Measurements from ENCODE around the gene EBI3. TPM values are rescaled to one million over a fixed set of nuclear protein-coding genes. Genes with fewer than 3 reads are reported as not detected.
"Not testable (repeated sequence)": the region's sequence is repeated elsewhere in the genome, so short reads cannot be mapped to it uniquely, and the experiment has no call there.

EBI3 gene
- total RNA-seq, 1 donor from 2014 or later: 186 TPM

DNA sequence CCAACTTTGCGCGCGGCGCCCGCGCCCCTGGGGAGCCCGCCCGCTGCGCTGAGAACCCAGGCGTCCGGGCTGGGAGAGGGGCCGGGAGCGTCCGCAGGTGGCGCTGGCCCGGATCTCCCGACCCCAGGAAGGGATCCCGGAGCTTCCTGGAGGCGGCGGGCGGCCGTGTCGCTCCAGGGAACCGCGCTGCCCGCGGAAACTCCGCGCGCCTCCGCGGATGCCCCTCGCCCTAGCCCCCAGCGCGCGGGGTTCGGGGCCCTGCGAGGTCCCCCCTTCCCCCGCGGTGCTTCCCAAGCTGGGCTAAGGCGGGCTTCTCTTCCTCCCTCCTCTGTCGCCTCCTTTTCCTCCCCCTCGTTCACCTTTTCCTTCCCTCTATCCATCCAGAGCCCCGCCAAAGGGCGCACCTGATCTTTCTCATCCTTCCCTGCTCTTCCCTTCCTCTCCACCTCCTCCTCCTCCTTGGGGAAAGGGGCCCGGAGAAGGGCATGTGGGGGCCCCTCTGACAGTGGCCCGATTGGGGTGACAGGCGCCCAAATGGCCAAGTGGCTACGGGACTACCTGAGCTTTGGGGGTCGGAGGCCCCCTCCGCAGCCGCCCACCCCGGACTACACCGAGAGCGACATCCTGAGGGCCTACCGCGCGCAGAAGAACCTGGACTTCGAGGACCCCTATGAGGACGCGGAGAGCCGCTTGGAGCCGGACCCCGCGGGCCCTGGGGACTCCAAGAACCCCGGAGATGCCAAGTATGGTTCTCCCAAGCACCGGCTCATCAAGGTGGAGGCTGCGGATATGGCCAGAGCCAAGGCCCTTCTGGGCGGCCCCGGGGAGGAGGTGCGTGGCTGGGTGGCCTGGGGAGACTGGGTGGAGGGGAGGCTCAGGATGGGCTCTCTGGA is 50.5 kb downstream of the EBI3 start:
- intact Hi-C loops (cut with micrococcal nuclease): no loop called here
- peaks cover 4% of the 10 kb centered on the region for H3K4me1 Mint-ChIP-seq
- TF ChIP-seq, protein P1, sequence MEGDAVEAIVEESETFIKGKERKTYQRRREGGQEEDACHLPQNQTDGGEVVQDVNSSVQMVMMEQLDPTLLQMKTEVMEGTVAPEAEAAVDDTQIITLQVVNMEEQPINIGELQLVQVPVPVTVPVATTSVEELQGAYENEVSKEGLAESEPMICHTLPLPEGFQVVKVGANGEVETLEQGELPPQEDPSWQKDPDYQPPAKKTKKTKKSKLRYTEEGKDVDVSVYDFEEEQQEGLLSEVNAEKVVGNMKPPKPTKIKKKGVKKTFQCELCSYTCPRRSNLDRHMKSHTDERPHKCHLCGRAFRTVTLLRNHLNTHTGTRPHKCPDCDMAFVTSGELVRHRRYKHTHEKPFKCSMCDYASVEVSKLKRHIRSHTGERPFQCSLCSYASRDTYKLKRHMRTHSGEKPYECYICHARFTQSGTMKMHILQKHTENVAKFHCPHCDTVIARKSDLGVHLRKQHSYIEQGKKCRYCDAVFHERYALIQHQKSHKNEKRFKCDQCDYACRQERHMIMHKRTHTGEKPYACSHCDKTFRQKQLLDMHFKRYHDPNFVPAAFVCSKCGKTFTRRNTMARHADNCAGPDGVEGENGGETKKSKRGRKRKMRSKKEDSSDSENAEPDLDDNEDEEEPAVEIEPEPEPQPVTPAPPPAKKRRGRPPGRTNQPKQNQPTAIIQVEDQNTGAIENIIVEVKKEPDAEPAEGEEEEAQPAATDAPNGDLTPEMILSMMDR (IDR thresholded peaks at IDR 0.05): no peak
- ChIA-PET POLR2A (no interaction called here), CTCF (no interaction called here)
- ATAC-seq (ENCODE audit: low read depth) (no peak), DNase-seq (no peak)
- H3K27ac Mint-ChIP-seq: no peak overlapping the region
- H3K9me3 Mint-ChIP-seq: no peaks in the 10 kb centered on the region
- peaks cover 31% of the 10 kb centered on the region for H3K27me3 Mint-ChIP-seq
- H3K36me3 Mint-ChIP-seq (ENCODE audit: low read depth): no peaks in the 10 kb centered on the region
- H3K4me3 Mint-ChIP-seq: peak overlapping the region; percentile 32

DNA sequence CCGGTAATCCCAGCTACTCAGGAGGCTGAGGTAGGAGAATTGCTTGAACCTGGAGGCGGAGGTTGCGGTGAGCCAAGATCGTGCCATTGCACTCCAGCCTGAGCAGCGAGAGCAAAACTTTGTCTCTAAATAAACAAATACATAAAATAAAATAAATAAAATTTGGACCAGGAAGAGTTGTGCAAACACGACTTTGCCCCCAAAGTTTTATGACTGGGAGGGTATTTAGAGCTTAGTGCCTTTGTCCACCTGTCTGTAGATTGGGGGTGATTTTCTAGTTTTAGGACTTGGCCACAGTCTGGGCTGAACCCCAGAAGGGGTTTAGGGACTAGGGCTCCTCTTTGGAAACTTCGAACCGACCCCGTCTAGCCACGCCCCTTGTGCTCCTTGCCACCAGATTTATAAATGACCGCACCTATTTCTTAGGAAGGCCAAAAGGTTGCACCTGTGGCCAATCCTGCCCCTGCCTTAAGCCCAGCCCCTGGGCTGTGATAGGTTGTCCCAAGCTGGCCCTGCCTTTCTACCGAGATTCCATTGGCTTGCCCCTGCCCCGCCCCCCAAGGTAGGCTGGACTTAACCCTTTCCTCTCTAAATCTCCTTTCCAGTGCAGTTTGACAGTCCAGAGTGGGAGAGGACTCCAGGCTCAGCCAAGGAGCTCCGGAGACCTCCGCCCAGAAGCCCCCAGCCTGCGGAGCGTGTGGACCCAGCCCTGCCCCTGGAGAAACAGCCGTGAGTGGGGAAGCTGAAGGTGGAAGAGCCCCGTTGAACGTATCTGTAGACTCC is 55.0 kb downstream of the EBI3 start:
- POLR2A ChIA-PET: no interaction called here
- ATAC-seq (ENCODE audit: low read depth) (no peak), DNase-seq (no peak)
- no peak overlapping the region for H3K27ac Mint-ChIP-seq
- intact Hi-C loops (cut with micrococcal nuclease): no loop called here
- TF ChIP-seq, protein P1 (IDR thresholded peaks at IDR 0.05): no peak
- peaks cover 2% of the 10 kb centered on the region for H3K4me1 Mint-ChIP-seq
- H3K4me3 Mint-ChIP-seq: no peak overlapping the region
- no peaks in the 10 kb centered on the region for H3K36me3 Mint-ChIP-seq (ENCODE audit: low read depth)
- CTCF ChIA-PET: no interaction called here
- H3K27me3 Mint-ChIP-seq: peaks cover 26% of the 10 kb centered on the region
- no peaks in the 10 kb centered on the region for H3K9me3 Mint-ChIP-seq

DNA sequence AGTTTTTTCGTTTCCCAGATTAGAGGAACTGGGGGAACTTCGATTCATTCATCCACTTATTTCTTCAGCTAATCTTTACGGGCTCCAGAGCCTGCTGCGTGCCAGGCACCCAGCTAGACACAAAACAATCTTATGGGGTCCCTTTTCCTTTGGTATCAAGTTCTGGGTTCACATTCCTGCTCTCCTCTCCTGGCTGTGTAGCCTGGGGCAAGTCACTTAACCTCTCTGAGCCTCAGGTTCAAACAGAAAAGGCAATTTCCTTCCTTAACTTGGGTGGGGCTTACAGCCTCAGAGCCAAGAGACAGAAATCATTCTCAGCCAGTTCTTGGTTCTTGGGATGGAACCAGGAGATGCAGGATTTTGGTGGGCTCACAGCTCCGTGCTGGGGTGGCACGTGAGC is 55.7 kb downstream of the EBI3 start:
- CTCF ChIA-PET: no interaction called here
- DNase-seq (no peak), ATAC-seq (ENCODE audit: low read depth) (no peak)
- H3K4me3 Mint-ChIP-seq: no peak overlapping the region
- H3K9me3 Mint-ChIP-seq: no peaks in the 10 kb centered on the region
- H3K36me3 Mint-ChIP-seq (ENCODE audit: low read depth): no peaks in the 10 kb centered on the region
- H3K27me3 Mint-ChIP-seq: peaks cover 23% of the 10 kb centered on the region
- H3K4me1 Mint-ChIP-seq: no peaks in the 10 kb centered on the region
- POLR2A ChIA-PET: interaction anchor here (0.7 kb wide), 1 partner anchor 81 kb away, joined by 7 read pairs; no protein-coding TSS in a partner anchor
- H3K27ac Mint-ChIP-seq: no peak overlapping the region
- intact Hi-C loops (cut with micrococcal nuclease): no loop called here
- TF ChIP-seq, protein P1 (IDR thresholded peaks at IDR 0.05): no peak

DNA sequence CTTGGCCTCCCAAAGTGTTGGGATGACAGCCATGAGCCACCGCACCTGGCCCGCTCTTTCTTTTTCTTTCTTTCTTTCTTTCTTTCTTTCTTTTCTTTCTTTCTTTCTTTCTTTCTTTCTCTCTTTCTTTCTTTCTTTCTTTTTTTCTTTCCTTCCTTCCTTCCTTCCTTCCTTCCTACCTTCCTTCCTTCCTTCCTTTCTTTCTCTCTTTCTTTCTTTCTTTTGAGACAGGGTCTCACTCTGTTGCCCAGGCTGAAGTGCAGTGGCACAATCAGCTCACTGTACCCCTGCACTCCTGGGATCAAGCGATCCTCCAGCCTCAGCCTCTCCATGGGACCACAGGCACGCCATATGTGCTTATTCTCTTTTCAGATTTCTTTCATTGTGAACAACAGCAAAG is 56.8 kb downstream of the EBI3 start:
- intact Hi-C loops (cut with micrococcal nuclease); ATAC-seq (ENCODE audit: low read depth); POLR2A ChIA-PET; H3K9me3 Mint-ChIP-seq; H3K4me1 Mint-ChIP-seq; H3K36me3 Mint-ChIP-seq (ENCODE audit: low read depth); DNase-seq; H3K27ac Mint-ChIP-seq; H3K4me3 Mint-ChIP-seq: not testable (repeated sequence)
- CTCF ChIA-PET: interaction anchor here (0.6 kb wide), 1 partner anchor 69 kb away, joined by 3 read pairs; no protein-coding TSS in a partner anchor
- H3K27me3 Mint-ChIP-seq: peaks cover 17% of the 10 kb centered on the region

Other genes with a start within 250 kb of the EBI3 start
- gene EEF2, start 244.1 kb upstream of the EBI3 start, total RNA-seq: 2,958 and 3,229 TPM in 2 replicates
- 36.4 and 37.2 TPM in 2 replicates for gene PIAS4, start 221.8 kb upstream of the EBI3 start, total RNA-seq
- gene ZBTB7A, start 162.6 kb upstream of the EBI3 start, total RNA-seq: 44.5 and 49.2 TPM in 2 replicates
- 126 TPM in 2 replicates for gene MAP2K2, start 105.4 kb upstream of the EBI3 start, total RNA-seq
- not detected in 2 replicates for gene CREB3L3, start 75.9 kb upstream of the EBI3 start, total RNA-seq
- 34.1 and 36.8 TPM in 2 replicates for gene SIRT6, start 47.0 kb upstream of the EBI3 start, total RNA-seq
- 0.42 and 0.49 TPM in 2 replicates for gene ANKRD24, start 46.8 kb upstream of the EBI3 start, total RNA-seq
- gene YJU2, start 17.6 kb downstream of the EBI3 start, total RNA-seq: 40.7 and 43.0 TPM in 2 replicates
- not detected in 2 replicates for gene SHD, start 49.7 kb downstream of the EBI3 start, total RNA-seq
- not detected in 2 replicates for gene TMIGD2, start 72.9 kb downstream of the EBI3 start, total RNA-seq
- 1.4 and 2.6 TPM in 2 replicates for gene FSD1, start 75.1 kb downstream of the EBI3 start, total RNA-seq
- gene STAP2, start 109.3 kb downstream of the EBI3 start, total RNA-seq: 1.1 and 1.3 TPM in 2 replicates
- 25.2 and 29.8 TPM in 2 replicates for gene MPND, start 114.0 kb downstream of the EBI3 start, total RNA-seq
- gene SH3GL1, start 171.0 kb downstream of the EBI3 start, total RNA-seq: 33.8 and 43.7 TPM in 2 replicates
- 13.9 and 19.2 TPM in 2 replicates for gene CHAF1A, start 173.1 kb downstream of the EBI3 start, total RNA-seq
- gene UBXN6, start 228.3 kb downstream of the EBI3 start, total RNA-seq: 54.3 and 58.2 TPM in 2 replicates
- gene HDGFL2, start 242.8 kb downstream of the EBI3 start, total RNA-seq: 44.9 and 49.7 TPM in 2 replicates

All from activated B cell treated with CpG ODN at 0.5 μM for 24 hours (primary cell).